Measurements from ENCODE around the gene ADGRL3. TPM values are rescaled to one million over a fixed set of nuclear protein-coding genes. Genes with fewer than 3 reads are reported as not detected.

ADGRL3 gene
- total and polyA plus RNA-seq, 3 experiments from 2014 or later = not detected

DNA sequence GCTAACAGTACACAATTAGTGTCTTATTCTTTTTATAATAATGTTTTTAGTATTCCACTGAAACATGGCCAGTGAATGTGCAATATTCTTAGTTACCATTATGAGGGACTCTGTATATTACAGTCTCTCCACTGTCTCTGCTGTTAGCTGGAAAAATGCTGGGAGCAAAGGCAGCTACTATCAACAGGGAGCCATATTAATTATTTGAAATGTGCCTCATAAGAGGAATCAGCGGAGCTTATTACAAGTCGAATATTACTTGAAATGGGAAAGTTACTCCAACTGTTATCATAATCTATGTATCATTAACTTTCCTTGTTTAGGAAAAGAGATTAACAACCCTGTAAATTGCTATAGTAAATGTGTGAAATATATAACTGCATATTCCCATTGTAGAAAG lies 612.0 kb downstream of the ADGRL3 start:
- Histone ChIP-seq H3K36me3 (ENCODE audit: insufficient read depth, low read length) (no peaks in the 10 kb centered on the region), H3K27me3 (ENCODE audit: insufficient read depth, low read length, poor library complexity, severe bottlenecking) (no peaks in the 10 kb centered on the region), H3K27ac (ENCODE audit: low read depth, low read length) (no peak overlapping the region), H3K4me1 (ENCODE audit: insufficient read depth, low read length) (no peaks in the 10 kb centered on the region), H3K4me3 (ENCODE audit: low read length) (no peak overlapping the region), H3K9me3 (ENCODE audit: low read length) (no peaks in the 10 kb centered on the region)
- no peak overlapping the region for H3K4me3 Mint-ChIP-seq
- no peaks in the 10 kb centered on the region for H3K4me1 Mint-ChIP-seq
- no peaks in the 10 kb centered on the region for H3K36me3 Mint-ChIP-seq
- ChIA-PET POLR2A (no interaction called here), CTCF (no interaction called here)
- H3K27me3 Mint-ChIP-seq = no peaks in the 10 kb centered on the region
- H3K9me3 Mint-ChIP-seq = peaks cover 2 to 35% (median 10%) of the 10 kb centered on the region in 5 donors
- H3K27ac Mint-ChIP-seq = no peak overlapping the region
- no peak for DNase-seq

DNA sequence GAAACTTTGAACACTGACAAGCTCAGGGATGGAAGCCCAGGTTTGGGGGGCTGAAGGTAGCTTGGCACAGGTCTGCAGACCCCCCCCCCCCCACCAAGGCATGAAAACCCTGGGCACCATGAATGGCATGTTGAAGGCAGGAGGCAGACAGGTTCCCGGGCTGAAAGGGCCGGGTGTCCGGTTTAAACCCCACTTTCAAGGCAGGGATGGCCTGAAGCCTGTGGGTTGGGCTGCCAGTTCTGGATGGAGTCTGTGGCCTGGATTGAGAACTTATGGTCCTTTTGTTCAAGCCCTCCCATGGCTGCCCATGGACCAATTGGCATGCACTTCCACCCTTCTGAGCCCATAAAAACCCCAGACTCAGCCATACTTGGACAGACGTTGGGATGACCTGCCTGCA lies 616.9 kb downstream of the ADGRL3 start:
- Histone ChIP-seq H3K9me3 (ENCODE audit: low read length) (no peaks in the 10 kb centered on the region), H3K27me3 (ENCODE audit: insufficient read depth, low read length, poor library complexity, severe bottlenecking) (no peaks in the 10 kb centered on the region), H3K4me1 (ENCODE audit: insufficient read depth, low read length) (no peaks in the 10 kb centered on the region), H3K36me3 (ENCODE audit: insufficient read depth, low read length) (no peaks in the 10 kb centered on the region), H3K4me3 (ENCODE audit: low read length) (no peak overlapping the region), H3K27ac (ENCODE audit: low read depth, low read length) (no peak overlapping the region)
- ChIA-PET POLR2A (no interaction called here), CTCF (no interaction called here)
- H3K27me3 Mint-ChIP-seq = no peaks in the 10 kb centered on the region
- no peaks in the 10 kb centered on the region for H3K36me3 Mint-ChIP-seq
- H3K4me3 Mint-ChIP-seq = no peak overlapping the region
- no peak overlapping the region for H3K27ac Mint-ChIP-seq
- H3K9me3 Mint-ChIP-seq = peaks cover 5 to 22% (median 11%) of the 10 kb centered on the region in 5 donors
- H3K4me1 Mint-ChIP-seq = no peaks in the 10 kb centered on the region
- DNase-seq = no peak

DNA sequence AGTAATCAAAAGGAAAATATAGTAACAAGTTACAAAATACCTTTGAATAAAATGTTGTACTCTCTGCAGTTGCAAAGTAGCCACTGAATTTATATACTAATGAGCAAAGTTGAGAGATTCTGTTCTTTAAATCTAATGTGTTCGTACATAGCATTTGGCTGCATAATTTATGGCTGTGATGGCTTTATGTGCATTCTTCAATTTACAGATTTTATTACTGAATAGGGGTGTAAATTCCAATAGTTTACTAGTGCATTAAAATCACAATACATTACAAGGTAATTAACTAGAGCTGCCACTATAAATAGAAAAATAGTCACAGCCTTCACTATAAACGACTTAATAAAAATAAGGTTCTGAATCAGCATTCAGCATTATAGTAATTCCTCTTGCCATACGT lies 620.0 kb downstream of the ADGRL3 start:
- no peak for DNase-seq

DNA sequence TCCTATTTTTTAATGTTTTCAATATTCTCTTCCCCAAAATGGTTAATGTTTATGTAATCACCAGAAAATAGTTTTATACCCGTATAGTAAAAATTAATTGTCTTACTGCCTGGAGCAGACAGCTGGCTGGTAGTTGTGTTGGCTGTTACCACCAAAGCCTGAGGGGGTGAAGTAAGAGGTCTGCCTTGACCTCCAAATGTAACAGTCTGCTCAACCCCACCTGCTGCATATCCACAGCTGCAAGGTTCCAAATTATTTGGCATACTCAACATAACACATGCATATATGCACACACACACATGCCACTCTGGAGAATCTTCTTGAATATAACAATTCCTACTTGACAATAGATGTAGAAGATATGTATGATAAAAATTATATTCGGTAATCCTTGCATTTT lies 624.3 kb downstream of the ADGRL3 start:
- peaks cover 0 to 26% (median 3%) of the 10 kb centered on the region in 5 donors for H3K9me3 Mint-ChIP-seq
- ChIA-PET CTCF (no interaction called here), POLR2A (no interaction called here)
- no peaks in the 10 kb centered on the region for H3K27me3 Mint-ChIP-seq
- no peak overlapping the region for H3K27ac Mint-ChIP-seq
- H3K4me3 ChIP-seq (ENCODE audit: low read length) = no peak overlapping the region
- DNase-seq = no peak
- H3K4me1 ChIP-seq (ENCODE audit: insufficient read depth, low read length) = no peaks in the 10 kb centered on the region
- H3K36me3 ChIP-seq (ENCODE audit: insufficient read depth, low read length) = no peaks in the 10 kb centered on the region
- H3K36me3 Mint-ChIP-seq = no peaks in the 10 kb centered on the region
- no peaks in the 10 kb centered on the region for H3K9me3 ChIP-seq (ENCODE audit: low read length)
- no peaks in the 10 kb centered on the region for H3K4me1 Mint-ChIP-seq
- H3K4me3 Mint-ChIP-seq = no peak overlapping the region
- H3K27me3 ChIP-seq (ENCODE audit: insufficient read depth, low read length, poor library complexity, severe bottlenecking) = no peaks in the 10 kb centered on the region
- no peak overlapping the region for H3K27ac ChIP-seq (ENCODE audit: low read depth, low read length)

More for the DNA sequence above, 620.0 kb downstream of the ADGRL3 start:
- no peaks in the 10 kb centered on the region for H3K4me1 ChIP-seq (ENCODE audit: insufficient read depth, low read length)
- no peaks in the 10 kb centered on the region for H3K36me3 ChIP-seq (ENCODE audit: insufficient read depth, low read length)
- H3K4me3 ChIP-seq (ENCODE audit: low read length) = no peak overlapping the region
- H3K4me3 Mint-ChIP-seq = no peak overlapping the region
- peaks cover 6 to 21% (median 9%) of the 10 kb centered on the region in 5 donors for H3K9me3 Mint-ChIP-seq
- H3K36me3 Mint-ChIP-seq = no peaks in the 10 kb centered on the region
- no peaks in the 10 kb centered on the region for H3K27me3 ChIP-seq (ENCODE audit: insufficient read depth, low read length, poor library complexity, severe bottlenecking)
- no peak overlapping the region for H3K27ac ChIP-seq (ENCODE audit: low read depth, low read length)
- no peak overlapping the region for H3K27ac Mint-ChIP-seq
- H3K27me3 Mint-ChIP-seq = no peaks in the 10 kb centered on the region
- H3K4me1 Mint-ChIP-seq = no peaks in the 10 kb centered on the region
- ChIA-PET POLR2A (no interaction called here), CTCF (no interaction called here)
- H3K9me3 ChIP-seq (ENCODE audit: low read length) = no peaks in the 10 kb centered on the region

DNA sequence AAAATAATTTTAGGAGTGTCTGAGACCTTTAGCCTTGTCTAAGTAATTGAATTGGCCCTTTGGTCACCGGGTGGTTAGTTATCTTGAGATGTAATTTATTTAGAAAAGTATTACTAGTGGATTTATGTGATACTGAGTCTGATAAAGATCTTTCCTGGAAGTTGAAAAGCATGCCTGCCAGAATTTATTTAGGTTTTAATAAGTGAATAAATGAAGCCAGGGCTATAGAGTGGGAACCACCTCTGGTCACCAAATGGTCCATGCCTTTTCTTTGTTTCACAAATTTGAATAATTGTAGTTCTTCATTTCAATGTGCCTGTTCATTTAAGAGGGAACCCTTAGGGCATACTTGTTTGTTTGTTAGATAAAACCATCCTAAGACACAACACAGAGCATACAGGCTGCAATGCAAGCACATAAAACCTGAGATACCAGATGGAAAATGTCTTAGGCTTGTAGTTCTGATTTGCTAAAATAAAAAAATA lies 627.8 kb downstream of the ADGRL3 start:
- CTCF ChIA-PET = no interaction called here
- no peaks in the 10 kb centered on the region for H3K4me1 Mint-ChIP-seq
- DNase-seq = no peak

DNA sequence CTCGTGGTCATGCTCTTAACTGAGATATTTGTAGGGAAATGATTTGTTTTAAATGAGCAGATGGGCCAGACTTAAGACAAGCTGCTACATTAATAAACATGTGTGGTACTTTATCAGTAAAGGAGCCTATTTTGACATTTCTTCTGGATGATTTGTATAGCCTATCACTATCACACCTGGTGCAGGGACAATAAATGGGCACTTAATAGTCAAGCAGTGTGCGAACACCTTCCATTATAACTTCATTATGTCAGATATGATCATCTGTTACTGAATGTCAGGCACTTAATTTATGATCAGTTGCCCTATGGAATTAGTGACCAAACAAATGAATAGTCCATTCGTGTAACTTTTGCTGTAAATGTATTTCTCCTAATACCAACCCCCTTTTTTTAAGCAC lies 628.8 kb downstream of the ADGRL3 start:
- no peak overlapping the region for H3K27ac ChIP-seq (ENCODE audit: low read depth, low read length)
- Mint-ChIP-seq H3K27ac (no peak overlapping the region), H3K27me3 (no peaks in the 10 kb centered on the region), H3K4me3 (no peak overlapping the region), H3K4me1 (no peaks in the 10 kb centered on the region), H3K36me3 (no peaks in the 10 kb centered on the region), H3K9me3 (peaks cover 4 to 42% (median 9%) of the 10 kb centered on the region in 5 donors)
- no peaks in the 10 kb centered on the region for H3K9me3 ChIP-seq (ENCODE audit: low read length)
- no peaks in the 10 kb centered on the region for H3K36me3 ChIP-seq (ENCODE audit: insufficient read depth, low read length)
- no peak for DNase-seq
- CTCF ChIA-PET = no interaction called here
- POLR2A ChIA-PET = no interaction called here
- H3K4me3 ChIP-seq (ENCODE audit: low read length) = no peak overlapping the region
- H3K27me3 ChIP-seq (ENCODE audit: insufficient read depth, low read length, poor library complexity, severe bottlenecking) = no peaks in the 10 kb centered on the region
- H3K4me1 ChIP-seq (ENCODE audit: insufficient read depth, low read length) = no peaks in the 10 kb centered on the region

More for the DNA sequence above, 627.8 kb downstream of the ADGRL3 start:
- H3K36me3 Mint-ChIP-seq = no peaks in the 10 kb centered on the region
- Histone ChIP-seq H3K4me1 (ENCODE audit: insufficient read depth, low read length) (no peaks in the 10 kb centered on the region), H3K9me3 (ENCODE audit: low read length) (no peaks in the 10 kb centered on the region), H3K27me3 (ENCODE audit: insufficient read depth, low read length, poor library complexity, severe bottlenecking) (no peaks in the 10 kb centered on the region), H3K27ac (ENCODE audit: low read depth, low read length) (no peak overlapping the region), H3K36me3 (ENCODE audit: insufficient read depth, low read length) (no peaks in the 10 kb centered on the region), H3K4me3 (ENCODE audit: low read length) (no peak overlapping the region)
- no peak overlapping the region for H3K27ac Mint-ChIP-seq
- POLR2A ChIA-PET = no interaction called here
- peaks cover 3 to 40% (median 4%) of the 10 kb centered on the region in 5 donors for H3K9me3 Mint-ChIP-seq
- no peaks in the 10 kb centered on the region for H3K27me3 Mint-ChIP-seq
- H3K4me3 Mint-ChIP-seq = no peak overlapping the region

DNA sequence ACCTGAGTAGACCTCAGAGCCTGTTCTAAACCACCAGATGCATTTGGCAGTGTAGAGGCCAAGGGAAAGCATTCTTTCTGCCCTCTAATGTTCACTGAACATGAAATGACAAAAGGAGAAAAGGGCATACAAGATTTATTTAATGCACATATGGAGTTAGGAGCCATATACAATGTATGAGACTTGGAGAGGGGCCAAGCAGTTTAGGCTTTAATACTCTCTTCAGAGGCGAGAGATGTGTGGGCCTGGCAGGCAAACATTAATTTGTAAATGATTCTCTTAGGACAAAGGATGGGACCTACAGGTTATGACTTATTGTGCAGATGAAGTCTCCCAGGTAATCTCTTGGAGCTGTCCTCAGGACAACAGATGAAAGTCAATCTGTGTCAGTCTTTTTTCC lies 631.9 kb downstream of the ADGRL3 start:
- Mint-ChIP-seq H3K4me3 (no peak overlapping the region), H3K27ac (no peak overlapping the region), H3K36me3 (no peaks in the 10 kb centered on the region), H3K27me3 (no peaks in the 10 kb centered on the region), H3K9me3 (peaks cover 4 to 42% (median 9%) of the 10 kb centered on the region in 5 donors), H3K4me1 (no peaks in the 10 kb centered on the region)
- DNase-seq = no peak
- ChIA-PET CTCF (no interaction called here), POLR2A (no interaction called here)
- no peak overlapping the region for H3K4me3 ChIP-seq (ENCODE audit: low read length)
- no peak overlapping the region for H3K27ac ChIP-seq (ENCODE audit: low read depth, low read length)
- no peaks in the 10 kb centered on the region for H3K9me3 ChIP-seq (ENCODE audit: low read length)
- H3K36me3 ChIP-seq (ENCODE audit: insufficient read depth, low read length) = no peaks in the 10 kb centered on the region
- no peaks in the 10 kb centered on the region for H3K4me1 ChIP-seq (ENCODE audit: insufficient read depth, low read length)
- no peaks in the 10 kb centered on the region for H3K27me3 ChIP-seq (ENCODE audit: insufficient read depth, low read length, poor library complexity, severe bottlenecking)

DNA sequence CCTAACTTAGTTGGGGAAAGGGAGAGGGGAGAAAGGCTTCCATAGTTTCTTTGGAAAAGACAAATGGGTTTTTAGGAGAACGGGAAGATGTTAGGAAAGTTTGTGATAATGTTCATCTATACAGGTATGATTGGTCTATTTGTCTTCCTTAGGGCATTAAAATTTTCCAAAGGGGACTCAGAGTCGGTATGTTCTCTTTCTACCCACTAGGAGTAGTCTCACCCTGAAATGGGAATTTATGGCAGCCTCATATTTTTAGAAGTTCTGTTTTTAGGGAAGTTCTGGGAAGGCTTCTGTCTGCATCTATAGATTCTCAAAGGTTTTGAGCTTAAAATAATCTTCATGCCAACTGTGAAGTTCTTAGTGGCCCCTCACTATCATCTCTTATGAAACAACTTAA lies 637.3 kb downstream of the ADGRL3 start:
- H3K4me1 ChIP-seq (ENCODE audit: insufficient read depth, low read length) = no peaks in the 10 kb centered on the region

DNA sequence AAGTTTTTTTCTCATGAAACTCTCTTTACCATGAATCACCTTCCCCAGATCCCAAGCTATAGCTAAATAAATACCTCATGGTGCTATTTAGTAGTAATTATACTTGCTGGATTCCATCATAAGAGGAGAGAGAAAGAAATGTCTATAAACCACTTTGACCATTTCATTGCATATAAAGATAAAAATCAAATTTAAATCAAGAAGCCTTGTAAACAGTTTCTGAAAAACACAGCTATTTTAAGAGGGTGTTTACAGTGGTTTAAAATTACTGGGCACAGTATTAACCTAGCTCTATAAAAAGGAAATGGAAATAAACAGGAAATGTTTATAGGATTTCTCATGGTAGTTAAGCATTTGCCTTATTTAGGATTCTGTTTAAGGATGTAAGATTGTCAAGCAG lies 637.9 kb downstream of the ADGRL3 start:
- Mint-ChIP-seq H3K4me1 (no peaks in the 10 kb centered on the region), H3K4me3 (no peak overlapping the region), H3K9me3 (peaks cover 2 to 33% (median 16%) of the 10 kb centered on the region in 5 donors), H3K27ac (no peak overlapping the region), H3K27me3 (no peaks in the 10 kb centered on the region), H3K36me3 (no peaks in the 10 kb centered on the region)
- no peak overlapping the region for H3K4me3 ChIP-seq (ENCODE audit: low read length)
- no peaks in the 10 kb centered on the region for H3K4me1 ChIP-seq (ENCODE audit: insufficient read depth, low read length)
- H3K36me3 ChIP-seq (ENCODE audit: insufficient read depth, low read length) = no peaks in the 10 kb centered on the region
- DNase-seq = no peak
- H3K27ac ChIP-seq (ENCODE audit: low read depth, low read length) = no peak overlapping the region
- POLR2A ChIA-PET = no interaction called here
- CTCF ChIA-PET = no interaction called here
- H3K27me3 ChIP-seq (ENCODE audit: insufficient read depth, low read length, poor library complexity, severe bottlenecking) = no peaks in the 10 kb centered on the region
- H3K9me3 ChIP-seq (ENCODE audit: low read length) = no peaks in the 10 kb centered on the region

More for the DNA sequence above, 637.3 kb downstream of the ADGRL3 start:
- Mint-ChIP-seq H3K27me3 (no peaks in the 10 kb centered on the region), H3K36me3 (no peaks in the 10 kb centered on the region), H3K9me3 (peaks cover 2 to 39% (median 15%) of the 10 kb centered on the region in 5 donors), H3K27ac (no peak overlapping the region), H3K4me3 (no peak overlapping the region), H3K4me1 (no peaks in the 10 kb centered on the region)
- Histone ChIP-seq H3K36me3 (ENCODE audit: insufficient read depth, low read length) (no peaks in the 10 kb centered on the region), H3K27me3 (ENCODE audit: insufficient read depth, low read length, poor library complexity, severe bottlenecking) (no peaks in the 10 kb centered on the region), H3K9me3 (ENCODE audit: low read length) (no peaks in the 10 kb centered on the region), H3K4me3 (ENCODE audit: low read length) (no peak overlapping the region), H3K27ac (ENCODE audit: low read depth, low read length) (no peak overlapping the region)
- ChIA-PET CTCF (no interaction called here), POLR2A (no interaction called here)
- no peak for DNase-seq
